HL-60 (cell line): ENCODE data around the gene ZNF385D.

Experiments
- CTCF ChIP-seq: IDR thresholded peaks from one replicate; pipeline ENCODE4 v1.5.1; 2011; ENCODE audit warnings: low read length, control low read depth, inconsistent platforms; ENCODE audit not compliant: insufficient read depth
- GABPA ChIP-seq: IDR thresholded peaks from 2 replicates; pipeline ENCODE4 v1.6.1; 2012; ENCODE audit warnings: low read depth
- POLR2AphosphoS5 ChIP-seq: IDR thresholded peaks from 2 replicates; pipeline ENCODE4 v1.6.1; 2012; ENCODE audit warnings: low read depth
- REST ChIP-seq: IDR thresholded peaks from 2 replicates; pipeline ENCODE4 v1.6.1; 2012; ENCODE audit warnings: low read depth; ENCODE audit not compliant: insufficient replicate concordance
- SPI1 ChIP-seq: IDR thresholded peaks from 2 replicates; pipeline ENCODE4 v1.6.1; 2012; ENCODE audit warnings: low read depth, mild to moderate bottlenecking, borderline replicate concordance

- TF ChIP-seq CTCF (no peak), POLR2AphosphoS5 (no peak), REST (no peak), GABPA (no peak), SPI1 (no peak)
Measured at GRCh38 chr3:21670386-21670785, 80.6 kb downstream of the ZNF385D start.
